AG10803 (cell line): Measurements from ENCODE around the gene WDR17.

Source experiments
- DNase-seq: peaks from one replicate; pipeline ENCODE4 v3.0.0; 2010; ENCODE audit warnings: low read depth
- H3K4me3 ChIP-seq: 2 replicates; pipeline ENCODE4 v1.5.1; 2011; ENCODE audit warnings: mild to moderate bottlenecking, low read length, control low read depth
- CTCF ChIP-seq: conservative IDR thresholded peaks from 2 replicates; pipeline ENCODE4 v1.5.1; 2011; ENCODE audit warnings: mild to moderate bottlenecking, low read length, control low read depth, inconsistent platforms

Gene WDR17

GRCh38 chr4:176052744-176053143 is 12.9 kb upstream of the WDR17 start:
- no peak for DNase-seq
- no peak overlapping the region for H3K4me3 ChIP-seq
- TF ChIP-seq CTCF = no peak

GRCh38 chr4:176053785-176054184 is 11.9 kb upstream of the WDR17 start:
- no peak overlapping the region for H3K4me3 ChIP-seq
- DNase-seq = no peak
- no peak for TF ChIP-seq CTCF

- no peak overlapping the region for H3K4me3 ChIP-seq
- TF ChIP-seq CTCF = peak; percentile 29
- DNase-seq = peak; percentile 3
Measured at GRCh38 chr4:176054942-176055341, 10.7 kb upstream of the WDR17 start.

- no peak for TF ChIP-seq CTCF
- DNase-seq = no peak
- H3K4me3 ChIP-seq = no peak overlapping the region
Measured at GRCh38 chr4:176063718-176064117, 1.9 kb upstream of the WDR17 start.

GRCh38 chr4:176064539-176064938 is 1.1 kb upstream of the WDR17 start:
- no peak for TF ChIP-seq CTCF
- H3K4me3 ChIP-seq = no peak overlapping the region
- no peak for DNase-seq

GRCh38 chr4:176066757-176067156 is 1.1 kb downstream of the WDR17 start:
- TF ChIP-seq CTCF = no peak
- DNase-seq = no peak
- no peak overlapping the region for H3K4me3 ChIP-seq

- TF ChIP-seq CTCF = no peak
- DNase-seq = no peak
- no peak overlapping the region for H3K4me3 ChIP-seq
Measured at GRCh38 chr4:176077561-176077960, 11.9 kb downstream of the WDR17 start.
